ENCODE measurements around the gene SLC43A2.

SLC43A2 gene

GRCh38 chr17:1560858-1561355 is 67.7 kb downstream of the SLC43A2 start:
- DNase-seq: no peak

- no peak for DNase-seq
Observed at GRCh38 chr17:1560101-1560857, 68.4 kb downstream of the SLC43A2 start.

GRCh38 chr17:1559047-1560043 is 69.3 kb downstream of the SLC43A2 start:
- DNase-seq: no peak

GRCh38 chr17:1558401-1558800 is 70.2 kb downstream of the SLC43A2 start:
- no peak for DNase-seq

GRCh38 chr17:1557355-1558095 is 71.1 kb downstream of the SLC43A2 start:
- DNase-seq: no peak

GRCh38 chr17:1555651-1556471 is 72.8 kb downstream of the SLC43A2 start:
- no peak for DNase-seq

- no peak for DNase-seq
Observed at GRCh38 chr17:1554751-1555540, 73.7 kb downstream of the SLC43A2 start.

- DNase-seq: no peak
Observed at GRCh38 chr17:1553354-1554266, 75.0 kb downstream of the SLC43A2 start.

GRCh38 chr17:1552932-1553331 is 75.7 kb downstream of the SLC43A2 start:
- DNase-seq: no peak

GRCh38 chr17:1551741-1552140 is 76.9 kb downstream of the SLC43A2 start:
- no peak for DNase-seq

- DNase-seq: no peak
Observed at GRCh38 chr17:1548032-1548431, 80.6 kb downstream of the SLC43A2 start.

- DNase-seq: no peak
Observed at GRCh38 chr17:1546292-1546922, 82.2 kb downstream of the SLC43A2 start.

GRCh38 chr17:1545618-1546017 is 83.0 kb downstream of the SLC43A2 start:
- DNase-seq: no peak

GRCh38 chr17:1542316-1542715 is 86.3 kb downstream of the SLC43A2 start:
- no peak for DNase-seq

- no peak for DNase-seq
Observed at GRCh38 chr17:1541367-1541904, 87.2 kb downstream of the SLC43A2 start.

- no peak for DNase-seq
Observed at GRCh38 chr17:1539811-1540210, 88.8 kb downstream of the SLC43A2 start.

- no peak for DNase-seq
Observed at GRCh38 chr17:1535737-1536136, 92.9 kb downstream of the SLC43A2 start.

- DNase-seq: no peak
Observed at GRCh38 chr17:1533661-1534325, 94.8 kb downstream of the SLC43A2 start.

Measured in NCI-H510A (cell line).